Amniotic stem cell (primary cell): ENCODE data around the gene L3MBTL1.
"Not testable (repeated sequence)": the region's sequence is repeated elsewhere in the genome, so short reads cannot be mapped to it uniquely, and the experiment has no call there.

Source experiments
- DNase-seq: peaks from one replicate; lab custom pipeline; 2025; lab: John Stamatoyannopoulos, UW

L3MBTL1 gene

DNA sequence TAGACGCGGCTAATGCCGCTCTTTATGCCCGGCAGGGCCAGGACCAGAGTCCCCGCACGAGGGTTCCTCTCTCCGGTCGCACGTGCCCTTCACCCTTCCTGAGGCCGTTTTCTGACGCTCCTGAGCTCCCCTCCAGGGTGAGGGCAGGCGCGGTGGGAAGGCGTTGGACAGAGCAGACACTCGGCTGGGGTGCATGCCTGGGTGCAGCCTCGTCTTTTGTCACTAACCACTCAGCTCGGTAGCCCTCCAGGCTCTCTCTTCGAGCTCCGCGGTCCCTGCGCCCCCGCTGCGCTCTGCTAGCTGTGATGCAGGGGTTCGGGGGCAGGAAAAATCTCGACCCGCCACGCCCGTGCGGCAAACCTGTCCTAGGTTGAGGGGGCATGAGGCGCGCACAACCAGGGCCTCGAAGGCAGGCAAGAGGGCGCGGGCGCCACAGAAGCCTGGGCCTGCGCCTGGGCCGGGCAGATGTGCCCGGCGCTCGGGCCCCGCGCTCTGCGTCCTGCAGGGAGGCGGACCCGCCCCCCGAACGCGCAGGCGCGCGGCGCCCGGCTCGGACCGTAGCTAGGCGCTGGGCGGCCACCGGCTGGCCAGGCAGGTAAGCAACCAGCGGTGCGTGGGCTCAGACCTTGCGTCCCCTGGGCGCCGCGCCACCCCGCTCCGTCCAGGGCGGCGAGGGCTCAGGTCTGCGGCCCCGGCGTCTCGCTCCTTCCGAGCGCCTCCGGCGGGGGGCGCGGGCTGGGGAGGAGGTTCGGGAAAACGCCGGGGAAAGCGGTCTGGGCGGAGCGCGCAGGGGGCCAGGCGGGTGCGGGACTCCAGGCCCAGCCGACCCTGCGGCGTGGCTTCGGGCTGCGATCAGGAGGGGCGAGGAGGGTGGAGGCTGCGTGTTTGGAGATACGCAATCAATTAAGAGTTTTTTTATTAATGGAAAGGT lies at the start of gene L3MBTL1:
L3MBTL1 (plus strand) TSS at position 548 of the 931 bp plus-strand sequence. CDS start 5,807 bp downstream, outside the sequence.
- no peak for DNase-seq

DNA sequence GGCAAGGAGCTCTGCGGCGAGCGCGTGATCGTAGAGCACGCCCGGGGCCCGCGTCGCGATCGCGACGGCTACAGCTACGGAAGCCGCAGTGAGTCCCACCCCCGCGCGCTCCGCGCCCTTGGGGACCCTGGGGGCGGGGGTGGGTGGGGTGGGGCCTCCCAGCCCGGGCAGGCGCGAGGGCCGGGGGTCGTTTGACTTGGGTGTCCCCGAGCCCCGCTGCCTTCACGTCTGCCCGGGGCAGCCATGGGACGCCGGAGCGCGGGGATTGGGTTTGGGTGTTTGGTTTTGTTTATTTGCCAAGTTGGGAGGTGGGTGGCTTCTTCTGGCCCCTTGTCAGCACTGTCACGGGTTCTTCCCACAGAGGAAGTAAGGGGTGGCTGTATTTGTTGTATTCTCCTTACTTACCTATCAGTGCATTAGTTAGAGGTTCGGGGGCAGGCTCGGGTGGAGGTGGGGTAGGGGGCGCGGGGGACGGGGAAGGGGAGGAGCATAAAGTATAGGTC lies 49.0 kb upstream of the L3MBTL1 start:
- no peak for DNase-seq

DNA sequence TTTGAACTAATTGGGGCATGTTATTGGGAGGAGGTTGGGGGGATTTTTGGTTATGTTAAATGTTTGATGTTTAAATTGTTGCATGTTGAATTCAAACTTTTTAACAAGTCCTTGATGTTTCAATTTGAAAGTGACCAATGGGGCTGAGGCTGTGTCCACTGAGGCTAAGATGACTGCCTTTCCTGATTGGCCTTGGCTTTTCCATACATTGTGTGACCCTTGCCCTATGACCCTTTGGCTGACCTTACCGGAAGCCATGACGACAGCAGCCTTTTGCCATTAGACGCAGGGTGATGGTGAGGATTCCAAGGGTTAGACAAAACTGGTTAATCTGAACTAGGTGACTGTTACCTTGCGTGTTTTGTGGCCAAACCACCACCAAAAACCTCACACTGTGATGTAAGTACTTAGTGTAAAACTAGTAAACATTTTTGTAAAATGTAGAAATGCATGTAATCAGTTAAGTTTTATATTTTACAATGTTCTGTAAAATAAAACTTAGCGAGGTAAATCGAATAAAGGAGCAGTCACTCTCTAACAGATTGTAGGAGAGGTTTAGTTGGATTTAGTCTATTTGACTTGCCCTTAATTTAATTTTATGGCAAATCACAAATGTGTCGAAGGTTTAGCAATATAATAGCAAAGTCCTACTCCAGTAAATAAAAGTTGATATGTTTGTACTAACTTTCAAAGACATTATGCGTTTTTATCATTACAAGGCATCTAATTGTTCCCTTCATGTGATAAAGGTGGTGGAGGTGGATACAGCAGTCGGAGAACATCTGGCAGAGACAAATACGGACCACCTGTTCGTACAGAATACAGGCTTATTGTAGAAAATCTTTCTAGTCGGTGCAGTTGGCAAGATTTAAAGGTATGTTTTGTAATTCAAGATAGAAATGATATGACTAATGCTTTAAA lies 48.2 kb upstream of the L3MBTL1 start:
- DNase-seq, result no peak

DNA sequence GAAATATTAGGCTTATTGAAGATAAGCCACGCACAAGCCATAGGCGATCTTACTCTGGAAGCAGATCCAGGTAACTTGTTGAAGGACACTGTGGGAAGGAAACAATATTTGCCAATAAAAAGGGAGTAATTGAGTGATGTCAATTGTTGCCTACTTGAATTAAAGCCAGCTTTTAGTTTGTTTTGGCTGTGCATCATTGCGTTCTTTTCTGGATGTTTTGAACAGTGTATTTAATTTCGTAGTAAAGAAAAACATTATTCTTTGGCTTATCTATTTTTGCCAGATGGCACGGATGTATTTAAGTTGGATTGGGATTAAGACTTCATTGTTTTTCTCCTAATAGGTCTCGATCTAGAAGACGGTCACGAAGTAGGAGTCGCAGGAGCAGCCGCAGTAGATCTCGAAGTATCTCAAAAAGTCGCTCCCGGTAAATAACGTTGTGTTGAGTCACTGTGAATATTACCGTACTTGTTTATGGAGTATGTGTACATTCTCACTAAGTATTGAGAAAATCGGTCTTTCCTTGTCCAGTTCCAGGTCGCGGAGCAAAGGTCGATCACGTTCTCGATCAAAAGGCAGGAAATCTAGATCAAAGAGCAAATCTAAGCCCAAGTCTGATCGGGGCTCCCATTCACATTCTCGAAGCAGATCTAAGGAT lies 47.2 kb upstream of the L3MBTL1 start:
- DNase-seq, result no peak

DNA sequence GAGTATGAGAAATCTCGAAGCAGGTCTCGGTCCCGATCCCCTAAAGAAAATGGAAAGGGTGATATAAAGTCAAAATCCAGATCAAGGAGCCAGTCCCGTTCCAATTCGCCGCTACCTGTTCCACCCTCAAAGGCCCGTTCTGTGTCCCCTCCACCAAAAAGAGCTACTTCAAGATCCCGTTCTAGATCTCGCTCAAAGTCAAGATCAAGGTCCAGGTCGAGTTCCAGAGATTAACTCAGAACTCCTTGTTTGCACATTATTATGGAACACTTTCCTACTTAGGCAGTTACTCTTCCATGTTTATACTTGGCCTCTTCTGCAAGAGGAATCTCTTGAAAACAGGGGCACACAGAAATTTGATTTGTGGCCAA lies 46.7 kb upstream of the L3MBTL1 start:
- DNase-seq, result no peak

DNA sequence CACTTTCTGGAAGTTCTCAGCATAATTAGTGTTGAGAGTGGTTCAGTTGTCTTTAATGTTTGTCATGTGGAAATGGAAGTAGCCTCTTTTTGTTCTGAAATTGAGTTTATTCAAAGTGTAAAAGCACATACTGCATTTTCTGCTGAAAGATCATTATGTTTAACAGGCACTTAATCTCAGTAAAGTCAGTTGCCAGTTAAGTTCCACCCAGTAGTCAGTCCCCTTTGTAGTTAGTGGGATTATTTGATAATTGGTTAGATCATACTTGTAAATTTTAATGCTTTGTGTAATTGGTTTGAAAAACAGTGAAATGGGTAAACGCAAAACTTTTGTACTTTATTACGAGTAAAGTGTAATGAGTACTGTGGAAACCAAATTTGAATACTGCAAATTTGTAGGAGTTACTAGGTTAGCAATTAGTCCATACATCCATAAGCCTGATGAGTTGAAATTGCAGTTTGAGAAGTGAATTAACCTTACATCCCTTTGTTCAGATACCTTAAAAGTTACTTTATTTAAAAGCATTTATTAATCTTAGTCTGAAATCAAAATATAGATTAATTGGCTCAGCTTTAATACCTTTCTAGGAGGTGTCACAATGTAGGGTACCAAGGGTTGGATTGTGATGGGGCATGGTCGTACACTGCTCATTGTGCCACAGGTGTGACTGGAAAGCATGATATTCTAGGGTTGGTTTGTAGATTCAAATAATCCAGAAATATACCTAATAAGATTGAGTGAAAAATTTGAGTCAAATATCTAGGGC lies 45.4 kb upstream of the L3MBTL1 start:
- no peak for DNase-seq

DNA sequence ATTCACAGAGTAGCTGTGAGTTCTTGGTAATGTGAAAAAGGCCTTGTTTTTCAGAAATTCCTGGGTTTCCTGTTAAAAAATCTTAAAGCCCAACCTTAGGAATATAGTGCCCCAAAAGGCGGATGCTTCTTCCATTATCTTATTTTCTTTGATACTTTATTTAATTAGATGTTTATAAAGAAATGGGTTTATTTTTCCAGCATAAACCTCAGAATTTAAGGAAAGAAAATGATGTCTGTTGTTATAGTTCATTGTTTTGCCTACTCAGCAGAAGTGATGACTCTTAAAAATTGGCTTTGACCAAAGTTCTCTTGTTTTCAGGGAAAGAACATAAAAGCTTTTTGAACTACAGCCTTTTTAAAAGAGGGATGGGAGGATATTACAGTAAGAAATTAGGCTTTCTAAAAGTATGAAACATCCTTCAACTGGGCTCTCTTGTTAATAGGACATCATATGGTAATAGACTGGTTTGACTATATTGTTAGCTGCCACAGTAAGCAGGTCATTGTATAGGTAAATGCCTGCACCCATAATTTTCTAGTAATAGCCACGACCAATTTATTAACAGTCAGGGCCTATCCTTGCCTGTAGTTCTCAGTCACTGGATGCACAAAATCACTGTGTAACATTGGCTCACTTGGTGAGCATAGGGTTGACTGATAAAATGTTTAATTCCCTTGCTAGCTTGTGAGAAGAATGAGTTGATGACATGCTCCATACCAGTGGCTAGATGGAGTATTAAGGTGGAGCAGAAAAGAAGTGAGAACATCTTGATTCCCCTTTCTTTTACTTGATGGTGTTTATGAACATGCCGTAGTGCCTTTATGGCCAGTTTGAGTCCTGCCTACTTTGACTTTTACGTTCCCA lies 44.6 kb upstream of the L3MBTL1 start:
- no peak for DNase-seq

DNA sequence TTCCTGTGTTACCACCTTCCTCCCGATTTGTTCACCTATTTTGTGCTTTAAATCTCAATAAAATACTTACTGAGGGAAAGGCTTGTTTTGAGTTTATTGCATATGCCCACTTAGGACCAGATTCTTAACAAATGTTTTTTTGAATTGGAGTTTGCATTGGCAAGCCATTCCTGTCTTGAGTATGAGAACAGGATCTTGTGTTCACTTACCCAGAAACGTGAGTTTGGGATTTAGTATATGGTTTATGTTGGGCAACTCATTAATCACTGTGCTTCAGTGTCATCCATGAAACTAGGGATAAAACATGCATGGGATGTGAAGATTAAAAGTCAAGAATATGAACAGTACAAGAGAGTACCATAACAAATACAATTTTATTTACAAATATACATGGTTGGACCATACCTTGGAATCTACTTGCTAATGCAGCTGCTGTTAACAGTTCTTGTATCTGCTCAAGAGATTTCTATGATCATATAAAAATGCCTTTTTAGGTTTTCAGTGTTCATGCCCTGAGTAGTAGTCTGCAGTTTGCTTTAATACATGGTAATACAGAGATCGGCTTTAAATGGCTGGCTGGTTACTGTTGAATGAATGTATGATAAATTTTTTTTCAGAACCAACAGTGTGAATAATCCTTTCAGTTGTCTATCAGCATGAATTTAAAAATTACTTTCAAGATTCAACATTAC lies 43.8 kb upstream of the L3MBTL1 start:
- DNase-seq, result no peak

DNA sequence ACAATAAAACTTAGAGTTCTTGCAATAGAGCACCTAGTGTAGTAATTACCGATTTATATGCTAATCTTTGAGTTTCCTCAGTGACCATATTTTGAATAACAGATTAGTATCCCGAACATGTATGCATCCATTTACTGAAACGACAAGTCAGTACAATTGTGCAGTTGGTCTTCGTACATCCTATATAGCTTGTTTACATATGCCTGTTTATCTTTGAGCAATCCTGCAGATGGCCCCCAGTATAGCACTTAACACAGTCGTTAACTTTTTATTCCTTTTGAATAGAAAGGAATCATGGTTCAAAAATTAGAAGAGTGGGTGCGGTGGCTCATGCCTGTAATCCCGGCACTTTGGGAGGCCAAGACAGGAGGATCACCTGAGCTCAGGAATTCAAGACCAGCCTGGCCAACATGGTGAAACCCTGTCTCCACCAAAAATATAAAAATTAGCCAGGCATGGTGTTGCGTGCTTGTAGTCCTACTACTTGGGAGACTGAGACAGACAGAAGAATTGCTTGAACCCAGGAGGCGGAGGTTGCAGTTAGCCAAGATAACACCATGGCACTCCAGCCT lies 43.2 kb upstream of the L3MBTL1 start:
- no peak for DNase-seq

DNA sequence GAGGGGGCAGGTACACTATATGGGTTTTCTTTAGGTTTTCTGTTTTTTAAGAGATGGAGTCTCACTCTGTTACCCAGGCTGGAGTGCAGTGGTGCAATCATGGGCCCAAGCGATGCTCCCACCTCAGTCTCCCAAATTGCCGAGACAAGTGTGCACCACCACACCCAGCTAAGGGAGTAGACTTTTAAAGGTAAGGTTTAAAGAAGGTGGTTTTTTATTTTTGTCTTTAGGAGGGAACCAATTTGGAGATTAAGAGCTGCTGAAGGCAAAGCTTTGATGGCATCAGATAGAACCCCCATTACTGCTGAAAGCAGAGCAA lies 41.9 kb upstream of the L3MBTL1 start:
- DNase-seq, result no peak

DNA sequence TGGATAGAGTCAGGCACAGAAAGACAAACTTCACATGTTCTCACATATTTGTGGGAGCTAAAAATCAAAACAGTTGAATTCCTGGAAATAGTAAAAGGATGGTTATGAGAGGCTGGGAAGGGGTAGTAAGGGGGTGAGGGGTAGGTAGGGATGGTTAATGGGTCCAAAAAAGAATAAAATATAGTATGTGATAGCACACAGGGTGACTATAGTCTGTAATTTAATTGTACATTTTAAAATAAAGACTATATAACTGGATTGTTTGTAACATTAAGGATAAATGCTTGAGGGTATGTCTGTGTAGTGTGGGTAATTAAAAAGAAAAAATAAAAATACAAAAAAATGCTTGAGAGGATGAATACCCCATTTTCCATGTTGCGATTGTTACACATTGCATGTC lies 39.9 kb upstream of the L3MBTL1 start:
- no peak for DNase-seq

DNA sequence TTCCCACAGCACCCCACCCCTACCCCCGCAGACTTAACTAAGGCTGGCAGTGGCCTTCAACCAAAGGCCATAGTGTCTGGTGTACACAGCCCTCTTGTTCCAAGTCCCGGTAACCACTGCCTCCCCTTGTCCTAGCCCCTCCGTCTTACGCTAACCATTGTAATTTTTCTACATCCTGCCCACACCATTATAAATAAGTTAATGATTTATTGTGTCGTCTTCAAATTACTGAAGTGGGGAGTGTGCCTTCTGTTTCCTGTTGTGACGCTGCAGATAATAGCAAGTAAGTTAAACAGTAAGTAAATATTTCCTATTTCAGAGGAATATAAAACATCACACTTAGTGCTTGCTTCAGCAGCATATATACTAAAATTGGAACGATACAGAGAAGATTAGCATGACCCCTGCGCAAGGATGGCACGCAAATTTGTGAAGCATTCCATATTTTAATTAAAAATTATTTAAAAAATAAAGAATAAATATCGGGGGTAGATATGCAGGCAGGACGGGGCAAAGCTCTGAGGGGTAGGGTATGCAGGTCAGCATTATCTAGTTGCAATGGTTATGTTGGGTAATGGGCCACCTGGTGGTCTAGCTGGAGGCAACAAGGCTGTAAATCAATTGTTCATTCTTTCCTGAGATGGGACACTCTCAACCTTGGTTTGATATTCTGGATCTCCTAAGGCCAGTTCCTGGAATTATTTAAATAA lies 34.7 kb upstream of the L3MBTL1 start:
- DNase-seq, result no peak

DNA sequence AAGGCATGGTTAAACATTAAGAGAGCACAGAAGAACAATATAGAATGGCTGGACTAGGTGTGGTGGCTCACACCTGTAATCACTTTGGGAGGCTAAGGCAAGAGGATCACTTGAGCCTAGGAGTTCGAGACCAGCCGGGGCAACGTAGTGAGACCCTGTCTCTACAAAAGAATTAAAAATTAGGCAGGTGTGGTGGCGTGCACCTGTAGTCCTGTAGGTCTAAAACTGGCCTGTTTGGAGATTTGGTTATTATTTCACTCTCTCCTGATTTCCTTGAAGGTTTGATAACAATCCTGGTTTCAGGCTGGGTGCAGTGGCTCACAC lies 34.2 kb upstream of the L3MBTL1 start:
- DNase-seq, result no peak

DNA sequence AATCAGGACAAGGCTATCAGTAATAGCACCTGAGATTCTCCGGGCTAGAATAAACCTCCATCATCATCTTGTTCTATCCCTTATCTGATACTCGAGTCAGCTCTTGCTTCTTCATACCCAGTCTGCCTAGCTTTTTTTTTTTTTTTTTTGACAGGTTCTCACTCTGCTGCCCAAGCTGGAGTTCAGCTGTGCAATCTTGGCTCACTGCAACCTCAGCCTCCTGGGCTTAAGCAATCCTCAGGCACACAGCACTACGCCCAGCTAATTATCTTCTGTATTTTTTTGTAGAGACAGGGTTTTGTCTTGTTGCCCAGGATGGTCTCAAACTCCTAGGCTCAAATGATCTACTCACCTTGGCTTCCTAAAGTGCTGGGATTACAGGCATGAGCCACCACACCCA lies 30.3 kb upstream of the L3MBTL1 start:
- no peak for DNase-seq

DNA sequence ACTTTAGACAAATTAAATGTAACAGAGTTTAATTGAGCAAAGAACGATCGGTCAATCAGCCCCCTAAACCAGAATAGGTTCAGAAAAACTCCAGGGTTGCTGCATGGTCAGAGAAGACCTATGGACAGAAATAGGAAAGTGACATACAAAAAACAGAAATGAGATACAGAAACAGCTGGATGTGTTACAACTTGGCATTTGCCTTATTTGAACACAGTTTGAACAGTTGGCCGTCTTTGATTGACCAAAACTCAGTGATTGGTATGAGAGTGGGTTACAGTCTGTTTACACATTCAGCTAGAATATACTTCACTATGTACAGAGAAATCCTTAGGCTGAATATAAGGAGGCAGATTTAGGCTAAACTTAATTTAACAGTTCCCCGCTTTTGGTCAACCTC lies 29.9 kb upstream of the L3MBTL1 start:
- DNase-seq, result no peak

DNA sequence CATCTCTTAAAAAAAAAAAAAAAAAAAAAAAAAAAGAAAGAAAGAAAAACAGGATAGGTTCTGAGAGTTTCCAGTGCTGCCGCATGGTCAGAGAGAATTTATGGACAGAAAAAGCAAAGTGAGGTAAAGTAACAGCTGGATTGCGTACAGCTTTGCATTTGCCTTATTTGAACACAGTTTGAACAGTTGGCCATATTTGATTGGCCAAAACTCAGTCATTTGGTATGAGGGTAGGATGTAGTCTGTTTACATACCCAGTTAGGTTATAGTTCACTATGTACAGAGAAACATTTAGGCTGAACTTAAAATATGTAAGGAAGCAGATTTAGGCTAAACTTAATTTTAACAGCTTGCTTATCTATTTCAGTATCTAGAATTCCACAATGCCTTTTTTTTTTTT lies 17.5 kb upstream of the L3MBTL1 start:
- no peak for DNase-seq

DNA sequence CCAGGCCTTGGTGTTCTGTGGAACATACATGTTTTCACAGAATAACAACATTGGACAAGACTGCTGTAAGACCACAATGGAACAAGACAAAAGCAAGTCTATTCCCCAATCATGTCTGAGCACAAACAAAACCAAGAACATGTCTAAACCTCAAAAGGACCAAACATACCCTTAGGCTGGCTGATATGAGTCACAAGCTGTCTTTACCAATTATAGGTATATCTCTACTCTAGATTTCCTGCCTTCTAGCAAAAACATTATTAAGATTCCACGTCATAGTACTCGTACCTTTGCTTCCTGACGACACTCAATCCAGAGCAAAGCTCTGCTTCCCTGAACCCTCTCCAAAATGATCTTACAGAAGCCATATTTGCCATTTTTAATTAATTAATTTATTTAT lies 15.4 kb upstream of the L3MBTL1 start:
- no peak for DNase-seq

DNA sequence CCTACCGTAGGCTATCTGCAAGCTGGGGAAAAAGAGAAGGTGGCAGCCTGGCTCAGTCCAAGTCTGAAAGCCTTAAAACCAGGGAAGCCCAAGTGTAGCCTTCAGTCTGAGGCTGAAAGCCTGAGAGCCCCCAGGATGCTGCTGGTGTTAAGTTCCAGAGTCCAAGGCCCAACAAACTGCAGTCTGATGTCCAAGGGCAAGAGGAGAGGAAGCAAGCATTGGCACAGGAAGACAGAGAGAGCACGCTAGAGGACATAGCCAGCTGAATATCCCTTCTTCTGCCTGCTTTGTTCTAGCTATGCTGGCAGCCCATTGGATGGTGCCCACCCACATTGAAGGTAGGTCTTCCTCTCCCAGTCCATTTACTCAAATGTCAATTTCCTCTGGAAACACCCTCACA lies 12.1 kb upstream of the L3MBTL1 start:
- DNase-seq, result no peak

DNA sequence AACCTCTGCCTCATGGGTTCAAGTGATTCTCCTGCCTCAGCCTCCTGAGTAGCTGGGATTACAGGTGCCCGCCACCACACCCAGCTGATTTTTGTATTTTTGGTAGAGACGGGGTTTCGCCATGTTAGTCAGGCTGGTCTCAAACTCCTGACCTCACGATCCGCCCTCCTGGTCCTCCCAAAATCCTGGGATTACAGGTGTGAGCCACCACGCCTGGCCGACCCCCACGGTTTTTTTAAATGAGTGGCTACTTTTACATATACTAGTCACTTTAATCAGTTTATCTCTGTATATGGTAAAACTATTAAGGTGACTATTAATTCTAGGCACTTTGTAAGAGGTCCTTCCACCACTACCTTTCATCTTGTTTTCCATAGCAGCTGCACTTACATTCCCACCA lies 5.5 kb upstream of the L3MBTL1 start:
- DNase-seq, result not testable (repeated sequence)
